Measurements from ENCODE around the gene ZNF14.
"Not testable (repeated sequence)": the region's sequence is repeated elsewhere in the genome, so short reads cannot be mapped to it uniquely, and the experiment has no call there.

The ZNF14 gene

GRCh38 chr19:19732579-19733501 is at the start of gene ZNF14:
TSS of gene ZNF14 (minus strand) at chr19:19733112. CDS start at chr19:19732958, 154 bp downstream.
- peak; percentile 93 to 95 for DNase-seq

- DNase-seq: not testable (repeated sequence)
Measured at GRCh38 chr19:19781791-19782190, 48.9 kb upstream of the ZNF14 start.

- DNase-seq: no peak
Measured at GRCh38 chr19:19778666-19779065, 45.8 kb upstream of the ZNF14 start.

- no peak for DNase-seq
Measured at GRCh38 chr19:19777692-19778091, 44.8 kb upstream of the ZNF14 start.

GRCh38 chr19:19776206-19777008 is 43.5 kb upstream of the ZNF14 start:
- DNase-seq: peak; percentile 93 to 94

- DNase-seq: no peak
Measured at GRCh38 chr19:19775891-19776205, 42.9 kb upstream of the ZNF14 start.

- no peak for DNase-seq
Measured at GRCh38 chr19:19774354-19775033, 41.6 kb upstream of the ZNF14 start.

- not testable (repeated sequence) for DNase-seq
Measured at GRCh38 chr19:19771963-19772362, 39.1 kb upstream of the ZNF14 start.

- not testable (repeated sequence) for DNase-seq
Measured at GRCh38 chr19:19769971-19770370, 37.1 kb upstream of the ZNF14 start.

GRCh38 chr19:19758164-19758563 is 25.3 kb upstream of the ZNF14 start:
- DNase-seq: no peak

- no peak for DNase-seq
Measured at GRCh38 chr19:19752760-19753403, 20.0 kb upstream of the ZNF14 start.

GRCh38 chr19:19751846-19752245 is 18.9 kb upstream of the ZNF14 start:
- DNase-seq: no peak

- no peak for DNase-seq
Measured at GRCh38 chr19:19750842-19751790, 18.2 kb upstream of the ZNF14 start.

GRCh38 chr19:19749908-19750841 is 17.3 kb upstream of the ZNF14 start:
- DNase-seq: no peak

- no peak for DNase-seq
Measured at GRCh38 chr19:19749117-19749907, 16.4 kb upstream of the ZNF14 start.

- no peak for DNase-seq
Measured at GRCh38 chr19:19748249-19748938, 15.5 kb upstream of the ZNF14 start.

GRCh38 chr19:19747357-19748220 is 14.7 kb upstream of the ZNF14 start:
- DNase-seq: no peak

Measured in CD4-positive, alpha-beta T cell treated with Interleukin-4 for 1 hour (primary cell).